HG02970 (cell line): ENCODE measurements around the gene SLC6A16.
"Not testable (repeated sequence)": the region's sequence is repeated elsewhere in the genome, so short reads cannot be mapped to it uniquely, and the experiment has no call there.

ENCODE experiments used
- ATAC-seq: cut with Tn5 transposase; IDR thresholded peaks from one replicate; pipeline ENCODE4 v1.9.1; 2021; ENCODE audit warnings: mild to moderate bottlenecking, moderate library complexity, moderate number of reproducible peaks; ENCODE audit not compliant: unreplicated experiment, low FRiP score

The SLC6A16 gene

GRCh38 chr19:49287141-49287770 lies 37.7 kb downstream of the SLC6A16 start:
- no peak for ATAC-seq

DNA sequence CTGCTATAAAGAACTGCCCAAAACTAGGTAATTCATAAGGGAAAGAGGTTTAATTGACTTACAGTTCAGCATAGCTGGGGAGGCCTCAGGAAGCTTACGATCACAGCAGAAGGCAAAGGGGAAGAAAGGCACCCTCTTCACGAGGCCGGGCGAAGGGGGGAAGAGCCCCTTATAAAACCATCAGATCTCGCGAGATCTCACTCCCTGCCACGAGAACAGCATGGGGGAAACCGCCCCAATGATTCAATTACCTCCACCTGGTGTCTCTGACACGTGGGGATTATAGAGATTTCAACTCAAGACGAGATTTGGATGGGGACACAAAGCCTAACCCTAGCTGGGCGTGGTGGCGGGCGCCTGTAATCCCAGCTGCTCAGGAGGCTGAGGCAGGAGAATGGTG lies 42.8 kb downstream of the SLC6A16 start:
- no peak for ATAC-seq

DNA sequence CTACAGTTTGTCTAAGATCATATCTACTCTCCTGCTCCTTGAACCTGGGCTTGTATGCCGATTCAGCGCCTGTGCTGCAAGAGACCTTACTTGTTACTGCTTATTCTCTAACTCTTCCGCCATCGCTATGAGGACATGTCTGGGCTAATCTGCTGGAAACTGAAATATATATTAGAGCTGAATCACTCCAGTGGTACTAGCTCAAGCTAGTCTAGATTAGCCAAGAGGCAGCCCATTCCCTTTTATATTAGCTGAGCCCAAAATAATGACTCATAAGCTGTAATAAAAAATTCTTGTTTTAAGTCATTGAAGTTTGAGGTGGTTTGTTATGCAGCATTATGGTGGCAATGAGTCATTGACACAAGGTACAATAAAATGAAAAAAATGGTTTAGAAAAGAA lies 52.8 kb downstream of the SLC6A16 start:
- no peak for ATAC-seq

DNA sequence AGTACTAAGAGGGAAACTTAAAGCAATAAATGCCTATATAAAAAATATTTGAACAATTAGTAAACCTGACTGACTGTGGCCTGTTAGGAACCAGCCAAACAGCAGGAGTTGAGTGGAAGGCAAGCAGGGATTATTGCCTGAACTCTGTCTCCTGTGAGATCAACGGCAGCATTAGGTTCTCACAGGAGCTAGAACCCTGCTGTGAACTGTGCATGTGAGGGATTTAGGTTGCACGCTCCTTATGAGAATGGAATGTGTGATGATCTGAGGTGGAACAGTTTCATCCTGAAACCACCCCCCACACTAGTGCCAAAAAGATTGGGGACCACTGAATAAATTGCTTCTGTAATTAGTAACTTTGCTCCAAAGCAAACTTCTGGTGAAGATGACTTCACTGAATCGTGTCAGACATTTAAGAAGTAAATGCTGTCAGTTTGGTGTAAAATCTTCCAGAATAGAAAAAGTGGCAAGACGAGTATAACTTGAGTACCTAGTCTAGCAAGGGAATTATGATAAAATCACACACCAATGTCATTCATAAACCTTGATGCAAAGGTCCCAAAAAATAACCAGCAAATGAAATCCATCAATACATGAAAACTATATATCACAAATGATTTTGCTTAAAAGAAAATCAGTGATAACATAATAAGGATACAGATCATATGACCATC lies 53.8 kb downstream of the SLC6A16 start:
- ATAC-seq = no peak

- not testable (repeated sequence) for ATAC-seq
Observed at GRCh38 chr19:49266409-49266808, 58.6 kb downstream of the SLC6A16 start.

DNA sequence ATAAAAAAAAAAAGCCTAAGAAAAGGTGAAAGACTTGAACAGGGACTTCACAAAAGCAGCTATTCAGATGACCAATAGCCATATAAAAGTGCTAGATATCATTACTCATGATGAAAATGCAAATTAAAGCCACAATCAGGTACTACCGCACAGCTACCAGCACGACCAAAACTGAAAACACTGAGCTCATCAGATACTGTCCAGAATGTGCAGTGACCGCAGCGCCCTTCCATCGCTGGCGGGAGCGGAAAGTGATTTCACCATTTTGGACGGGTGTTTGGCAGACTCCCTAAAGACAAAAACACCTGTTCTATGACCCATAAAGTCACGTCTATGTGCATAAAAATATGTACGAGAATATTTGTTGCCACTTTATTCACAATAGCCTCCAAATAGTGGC lies 60.7 kb downstream of the SLC6A16 start:
- no peak for ATAC-seq

- ATAC-seq = no peak
Observed at GRCh38 chr19:49261602-49262001, 63.4 kb downstream of the SLC6A16 start.

DNA sequence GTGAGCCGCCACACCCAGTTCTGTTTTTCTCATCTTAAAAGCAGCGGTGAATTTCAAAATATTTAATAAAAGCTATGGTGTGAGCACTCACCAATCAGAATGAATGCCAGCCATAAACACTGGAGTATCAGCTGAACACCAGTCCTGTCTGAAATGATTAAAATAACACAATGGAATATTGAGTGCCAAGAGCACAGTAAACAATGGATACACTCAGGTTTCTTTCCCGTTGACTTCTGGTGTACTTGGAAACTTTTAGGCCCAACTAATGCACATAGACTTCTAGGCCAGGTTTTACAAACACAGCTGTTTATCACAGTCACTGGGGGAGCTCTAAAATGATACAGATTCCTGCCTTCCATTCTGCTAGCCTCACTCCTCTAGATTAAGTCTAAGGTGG lies 68.3 kb downstream of the SLC6A16 start:
- ATAC-seq = no peak

DNA sequence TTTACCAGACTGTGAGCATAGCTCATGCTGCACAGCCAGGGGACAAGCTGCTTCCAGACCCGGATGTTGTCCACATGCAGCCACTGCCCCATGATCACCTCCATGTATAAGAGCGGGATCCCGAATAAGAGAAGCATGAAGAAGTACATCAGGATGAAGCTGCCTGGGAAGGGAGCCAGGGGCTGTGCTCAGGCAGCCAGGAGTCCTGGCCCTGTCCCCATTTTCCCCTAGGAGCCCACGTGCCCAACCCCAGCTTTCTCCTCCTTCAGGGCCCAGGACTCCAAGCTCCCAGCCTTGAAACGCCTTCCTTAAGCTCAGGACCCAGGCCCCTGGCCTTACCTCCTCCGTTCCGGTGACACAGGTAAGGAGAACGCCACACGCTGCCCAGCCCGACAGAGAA lies 69.3 kb downstream of the SLC6A16 start:
- no peak for ATAC-seq

DNA sequence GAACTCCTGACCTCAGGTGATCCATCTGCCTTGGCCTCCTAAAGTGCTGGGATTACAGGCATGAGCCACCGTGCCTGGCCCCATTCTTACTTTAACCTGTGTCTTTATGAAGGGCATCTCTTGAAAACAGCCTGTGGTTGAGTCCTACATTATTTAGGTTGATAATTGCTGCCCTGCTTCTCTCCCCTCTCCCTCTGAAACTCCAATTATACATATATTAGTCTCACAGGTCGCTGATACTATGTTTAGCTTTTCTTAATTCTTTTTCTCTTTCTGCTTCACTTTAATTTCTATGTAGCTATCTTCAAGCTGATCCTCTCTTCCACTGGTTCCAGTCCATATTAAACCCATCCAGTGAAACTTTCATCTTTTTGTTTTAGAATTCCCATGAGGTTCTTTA lies 75.1 kb downstream of the SLC6A16 start:
- ATAC-seq = no peak

DNA sequence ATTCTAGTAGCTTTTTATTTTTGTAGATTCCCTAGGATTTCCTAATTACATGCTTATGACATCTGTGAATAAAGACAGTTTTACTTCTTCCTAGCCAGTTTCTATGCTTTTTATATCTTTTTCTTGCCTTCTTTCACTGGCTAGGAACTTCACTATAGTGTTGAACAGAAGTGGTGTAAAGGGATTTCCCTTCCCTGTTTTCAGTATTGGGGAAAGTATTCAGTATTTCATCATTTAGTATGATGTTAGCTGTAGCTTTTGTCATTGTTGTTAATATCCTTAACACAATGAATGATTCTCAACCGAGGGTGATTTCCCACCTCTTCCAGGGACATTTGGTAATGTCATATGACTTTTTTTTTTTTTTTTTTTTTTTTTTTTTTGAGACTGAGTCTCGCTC lies 77.3 kb downstream of the SLC6A16 start:
- no peak for ATAC-seq

- ATAC-seq = no peak
Observed at GRCh38 chr19:49244256-49244655, 80.7 kb downstream of the SLC6A16 start.

DNA sequence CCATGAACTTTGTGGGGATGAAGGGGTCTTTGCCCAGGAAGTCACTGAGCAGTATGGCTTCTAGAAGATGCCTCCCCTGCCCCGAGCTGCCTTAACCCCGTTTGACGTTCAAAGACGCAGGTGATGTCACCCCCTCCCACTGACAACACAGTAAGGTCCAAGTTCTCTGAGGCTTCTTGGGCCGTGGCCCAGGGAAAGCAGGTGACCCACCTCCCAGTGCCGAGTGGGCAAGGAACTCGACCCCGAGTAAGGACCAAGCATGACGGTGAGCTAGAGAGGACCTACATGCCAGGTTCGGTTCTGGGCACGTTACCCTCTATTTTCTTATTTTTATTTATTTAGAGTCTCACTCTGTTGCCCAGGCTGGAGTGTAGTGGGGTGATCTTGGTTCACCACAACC lies 81.3 kb downstream of the SLC6A16 start:
- no peak for ATAC-seq

DNA sequence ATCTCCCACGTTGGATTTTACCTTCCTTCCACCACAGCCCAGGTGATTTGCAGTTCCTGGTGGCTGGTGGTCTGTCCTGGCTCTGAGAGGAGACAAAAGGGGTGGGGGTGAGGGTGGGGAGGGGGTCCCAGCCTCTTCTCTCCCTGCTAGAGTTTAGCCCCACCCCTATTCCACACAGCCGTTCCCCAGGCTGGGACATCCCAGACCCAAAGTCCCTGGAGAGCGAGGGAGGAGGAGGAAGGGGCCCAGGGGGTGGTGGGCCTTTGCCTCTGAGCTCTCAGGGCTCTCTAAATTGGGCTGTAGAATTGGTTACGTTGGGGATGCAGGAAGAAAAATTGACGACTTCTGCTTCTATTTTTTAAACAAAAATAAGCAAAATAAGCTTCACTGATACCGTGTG lies 81.9 kb downstream of the SLC6A16 start:
- ATAC-seq = no peak

GRCh38 chr19:49241769-49242168 lies 83.2 kb downstream of the SLC6A16 start:
- ATAC-seq = no peak
